PC-9 (cell line): ENCODE results near the gene RALB. TPM values are rescaled to one million over a fixed set of nuclear protein-coding genes. Genes with fewer than 3 reads are reported as not detected.

ENCODE experiments used
- BruUV-seq: library from RNA; stranded (reverse); fragments of 400-500 nt; replicated peaks from 2 replicates; lab custom pipeline; 2021; lab: Mats Ljungman, UMichigan
- CTCF ChIA-PET: fragments of 300-600 bp; sonication (Branson Sonifier 250); formaldehyde crosslinking; loops from one replicate; lab custom pipeline; 2022; ENCODE audit warnings: antibody characterized with exemption; lab: Charles Lee
- POLR2A ChIA-PET: fragments of 300-600 bp; sonication (Branson Sonifier 250); formaldehyde crosslinking; loops from one replicate; lab custom pipeline; 2022; ENCODE audit warnings: antibody characterized with exemption; ENCODE audit not compliant: unreplicated experiment; lab: Charles Lee
- DNase-seq, 2 experiments: peaks; one replicate each; pipeline versions ENCODE4 v3.0.0 to v3.0.0-alpha.2; 2015 to 2022; ENCODE audit warnings: mixed read lengths in 1 of 2
- H2AFZ ChIP-seq: fragments of 200-600 bp; sonication (generic); 2 replicates; pipeline ENCODE4 v1.8.1; 2017; ENCODE audit warnings: antibody characterized with exemption
- H3F3A ChIP-seq: fragments of 200-600 bp; sonication (generic); 2 replicates; pipeline ENCODE4 v1.8.1; 2017; ENCODE audit warnings: antibody characterized with exemption, mild to moderate bottlenecking, low read depth; ENCODE audit not compliant: insufficient read depth
- H3K27ac ChIP-seq: fragments of 200-600 bp; sonication (generic); 2 replicates; pipeline ENCODE4 v1.6.1; 2016; ENCODE audit warnings: mixed run types
- H3K27me3 ChIP-seq: fragments of 200-600 bp; sonication (generic); 2 replicates; pipeline ENCODE4 v1.6.1; 2016; ENCODE audit warnings: low read depth, mixed run types; ENCODE audit not compliant: insufficient read depth
- H3K36me3 ChIP-seq: fragments of 200-600 bp; sonication (generic); 2 replicates; pipeline ENCODE4 v1.6.1; 2016; ENCODE audit warnings: low read depth, mixed run types
- H3K4me1 ChIP-seq: fragments of 200-600 bp; sonication (generic); replicated peaks from 2 replicates; pipeline ENCODE4 v1.6.1; 2016; ENCODE audit warnings: mixed run types; ENCODE audit not compliant: insufficient read depth
- H3K4me2 ChIP-seq: fragments of 200-600 bp; sonication (generic); 2 replicates; pipeline ENCODE4 v1.6.1; 2017; ENCODE audit warnings: mixed run types
- H3K4me3 ChIP-seq: fragments of 200-600 bp; sonication (generic); 2 replicates; pipeline ENCODE4 v1.6.1; 2016; ENCODE audit warnings: mixed run types
- H3K79me2 ChIP-seq: fragments of 200-600 bp; sonication (generic); 2 replicates; pipeline ENCODE4 v1.6.1; 2017; ENCODE audit warnings: low read depth, mixed run types
- H3K9me2 ChIP-seq: fragments of 200-600 bp; sonication (generic); 2 replicates; pipeline ENCODE4 v1.8.1; 2017; ENCODE audit warnings: mild to moderate bottlenecking; ENCODE audit not compliant: insufficient read depth
- H3K9me3 ChIP-seq: fragments of 200-600 bp; sonication (generic); 2 replicates; pipeline ENCODE4 v1.8.1; 2016; ENCODE audit warnings: low read depth; ENCODE audit not compliant: insufficient read depth
- H4K20me1 ChIP-seq: fragments of 200-600 bp; sonication (generic); 2 replicates; pipeline ENCODE4 v1.8.1; 2017; ENCODE audit not compliant: insufficient read depth
- EZH2 ChIP-seq: fragments of 200-600 bp; sonication (generic); IDR thresholded peaks from 2 replicates; pipeline ENCODE4 v1.8.0; 2017; ENCODE audit warnings: antibody characterized with exemption, low read depth
- intact Hi-C: fragments of 100-400 bp; cut with micrococcal nuclease; formaldehyde crosslinking; loops from one replicate; pipeline ENCODE4 v1.10.0; 2022; ENCODE audit not compliant: unreplicated experiment
- total RNA-seq: library from RNA; stranded (reverse); gene quantifications from 2 replicates; pipeline ENCODE4 v1.2.3, GENCODE V29; 2021
- TF ChIP-seq, protein P1 (sequence below): fragments of 200-600 bp; sonication (generic); conservative IDR thresholded peaks from 2 replicates; pipeline ENCODE4 v1.6.1; 2017; ENCODE audit warnings: mixed run types, antibody characterized with exemption, mild to moderate bottlenecking, moderate library complexity

Gene RALB
- total RNA-seq, 1 experiment from 2014 or later, result 86.6 TPM

DNA sequence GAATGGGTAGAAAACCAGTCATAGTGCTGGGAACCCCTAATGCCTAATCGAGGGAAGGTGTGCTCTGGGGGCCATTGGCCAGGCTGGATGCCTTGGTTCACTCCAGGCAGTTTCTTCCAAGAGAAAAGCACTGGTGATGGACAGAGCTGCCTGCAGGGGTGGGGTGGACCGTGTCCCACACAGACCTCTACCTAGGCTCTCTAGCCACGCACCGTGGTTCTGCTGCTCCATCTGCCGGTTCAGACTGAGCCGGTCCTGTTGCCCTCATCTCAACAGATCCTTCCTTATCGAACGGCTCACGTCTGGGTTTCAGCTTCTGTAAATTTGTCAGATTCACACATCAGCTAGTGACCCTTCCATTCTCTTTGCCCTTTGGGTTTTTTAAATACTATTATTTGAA lies 46.4 kb downstream of the RALB start:
- H3K4me2 ChIP-seq, result no peak overlapping the region
- BruUV-seq, result no TSS peak
- ChIA-PET CTCF (no interaction called here), POLR2A (no interaction called here)
- no peaks in the 10 kb centered on the region for H3K4me1 ChIP-seq
- peaks cover 19% of the 10 kb centered on the region for H3K36me3 ChIP-seq
- H3F3A ChIP-seq, result peaks cover 7% of the 10 kb centered on the region; the same call in 1 of the 2 replicates
- H2AFZ ChIP-seq, result no peak overlapping the region
- no peaks in the 10 kb centered on the region for H4K20me1 ChIP-seq
- no peak overlapping the region for H3K4me3 ChIP-seq
- H3K27me3 ChIP-seq, result no peaks in the 10 kb centered on the region
- H3K27ac ChIP-seq, result no peak overlapping the region
- no peaks in the 10 kb centered on the region for H3K9me3 ChIP-seq
- H3K9me2 ChIP-seq, result no peaks in the 10 kb centered on the region
- no peak for DNase-seq
- intact Hi-C loops, result no loop called here
- H3K79me2 ChIP-seq, result no peaks in the 10 kb centered on the region
- TF ChIP-seq, protein P1, sequence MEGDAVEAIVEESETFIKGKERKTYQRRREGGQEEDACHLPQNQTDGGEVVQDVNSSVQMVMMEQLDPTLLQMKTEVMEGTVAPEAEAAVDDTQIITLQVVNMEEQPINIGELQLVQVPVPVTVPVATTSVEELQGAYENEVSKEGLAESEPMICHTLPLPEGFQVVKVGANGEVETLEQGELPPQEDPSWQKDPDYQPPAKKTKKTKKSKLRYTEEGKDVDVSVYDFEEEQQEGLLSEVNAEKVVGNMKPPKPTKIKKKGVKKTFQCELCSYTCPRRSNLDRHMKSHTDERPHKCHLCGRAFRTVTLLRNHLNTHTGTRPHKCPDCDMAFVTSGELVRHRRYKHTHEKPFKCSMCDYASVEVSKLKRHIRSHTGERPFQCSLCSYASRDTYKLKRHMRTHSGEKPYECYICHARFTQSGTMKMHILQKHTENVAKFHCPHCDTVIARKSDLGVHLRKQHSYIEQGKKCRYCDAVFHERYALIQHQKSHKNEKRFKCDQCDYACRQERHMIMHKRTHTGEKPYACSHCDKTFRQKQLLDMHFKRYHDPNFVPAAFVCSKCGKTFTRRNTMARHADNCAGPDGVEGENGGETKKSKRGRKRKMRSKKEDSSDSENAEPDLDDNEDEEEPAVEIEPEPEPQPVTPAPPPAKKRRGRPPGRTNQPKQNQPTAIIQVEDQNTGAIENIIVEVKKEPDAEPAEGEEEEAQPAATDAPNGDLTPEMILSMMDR, result no peak
- no peak for TF ChIP-seq EZH2

DNA sequence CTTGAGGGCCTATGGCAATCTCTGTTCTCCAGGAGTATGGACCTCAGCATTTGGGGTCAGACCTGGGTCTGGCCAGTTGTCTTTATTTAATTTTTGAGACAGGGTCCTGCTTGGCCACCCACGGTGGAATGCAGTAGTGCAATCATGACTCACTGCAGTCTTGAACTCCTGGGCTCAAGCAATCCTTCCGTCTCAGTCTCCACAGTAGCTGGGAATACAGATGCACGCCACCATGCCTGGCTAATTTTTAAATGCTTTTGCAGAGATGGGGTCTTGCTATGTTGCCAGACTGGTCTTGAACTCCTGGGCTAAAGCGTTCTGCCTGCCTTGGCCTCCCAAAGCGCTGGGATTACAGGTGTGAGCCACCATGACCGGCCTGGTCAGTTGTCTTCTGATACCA lies 46.9 kb downstream of the RALB start:
- H3K4me1 ChIP-seq, result no peaks in the 10 kb centered on the region
- no peaks in the 10 kb centered on the region for H3K9me2 ChIP-seq
- no peak overlapping the region for H3K4me3 ChIP-seq
- no peak overlapping the region for H3K27ac ChIP-seq
- H3F3A ChIP-seq, result peaks cover 7% of the 10 kb centered on the region; the same call in 1 of the 2 replicates
- BruUV-seq, result no TSS peak
- ChIA-PET CTCF (no interaction called here), POLR2A (no interaction called here)
- intact Hi-C loops, result no loop called here
- H3K27me3 ChIP-seq, result no peaks in the 10 kb centered on the region
- TF ChIP-seq EZH2, result no peak
- TF ChIP-seq, protein P1, result no peak
- peaks cover 14% of the 10 kb centered on the region for H3K36me3 ChIP-seq
- no peak overlapping the region for H2AFZ ChIP-seq
- H4K20me1 ChIP-seq, result no peaks in the 10 kb centered on the region
- H3K79me2 ChIP-seq, result no peaks in the 10 kb centered on the region
- no peak overlapping the region for H3K4me2 ChIP-seq
- no peaks in the 10 kb centered on the region for H3K9me3 ChIP-seq
- DNase-seq, result no peak

DNA sequence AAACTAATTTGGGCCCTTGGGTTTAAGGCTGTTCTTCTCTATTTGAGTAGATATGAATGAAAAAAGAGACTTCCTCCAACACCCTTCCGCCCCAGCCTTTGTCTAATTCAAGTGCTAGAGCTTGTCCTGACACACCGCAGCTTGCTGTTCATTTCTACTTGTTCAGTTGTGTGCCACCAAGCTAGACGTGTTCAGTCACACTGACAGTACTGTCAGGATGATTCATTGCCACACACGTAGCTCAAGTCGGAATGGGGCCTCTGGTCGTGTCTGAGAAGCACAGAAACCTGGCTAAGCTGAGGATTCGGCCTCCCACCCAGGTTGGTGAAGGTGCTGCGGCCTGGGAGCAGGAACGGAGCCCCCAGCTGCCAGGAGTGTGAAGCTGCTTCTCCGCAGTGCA lies 47.7 kb downstream of the RALB start:
- H2AFZ ChIP-seq, result no peak overlapping the region
- no peaks in the 10 kb centered on the region for H3K4me1 ChIP-seq
- no peak for DNase-seq
- H3K27me3 ChIP-seq, result no peaks in the 10 kb centered on the region
- no peaks in the 10 kb centered on the region for H3K9me2 ChIP-seq
- intact Hi-C loops, result no loop called here
- H3K9me3 ChIP-seq, result no peaks in the 10 kb centered on the region
- H3K27ac ChIP-seq, result no peak overlapping the region
- H3K4me3 ChIP-seq, result no peak overlapping the region
- H3K36me3 ChIP-seq, result peaks cover 10% of the 10 kb centered on the region
- H3F3A ChIP-seq, result peaks cover 6% of the 10 kb centered on the region; the same call in 1 of the 2 replicates
- H3K4me2 ChIP-seq, result no peak overlapping the region
- H4K20me1 ChIP-seq, result no peaks in the 10 kb centered on the region
- TF ChIP-seq, protein P1, result no peak
- no peak for TF ChIP-seq EZH2
- no TSS peak for BruUV-seq
- ChIA-PET POLR2A (no interaction called here), CTCF (no interaction called here)
- H3K79me2 ChIP-seq, result no peaks in the 10 kb centered on the region
